GM18507 (cell line): ENCODE results near the gene C5orf63.
"Not testable (repeated sequence)": the region's sequence is repeated elsewhere in the genome, so short reads cannot be mapped to it uniquely, and the experiment has no call there.

ENCODE experiments used
- DNase-seq: peaks from one replicate; pipeline ENCODE4 v3.0.0; 2011; ENCODE audit warnings: low read depth; ENCODE audit not compliant: insufficient read length; ENCODE audit errors: extremely low spot score
- FAIRE-seq: peaks from 2 replicates; lab custom pipeline; 2011; peaks lifted over from hg19 to GRCh38; lab: Jason Lieb, UNC

Gene C5orf63

GRCh38 chr5:127072861-127073846 lies at the start of gene C5orf63:
Gene C5orf63 (minus strand): TSS chr5:127073502. CDS start chr5:127058995, 14,507 bp downstream.
- FAIRE-seq (peak; percentile 81), DNase-seq (peak; percentile 85)

GRCh38 chr5:127112347-127112864 lies 39.1 kb upstream of the C5orf63 start:
- DNase-seq (no peak), FAIRE-seq (no peak)

GRCh38 chr5:127111112-127111511 lies 37.8 kb upstream of the C5orf63 start:
- DNase-seq (no peak), FAIRE-seq (no peak)

GRCh38 chr5:127108624-127109260 lies 35.4 kb upstream of the C5orf63 start:
- DNase-seq, FAIRE-seq: not testable (repeated sequence)

- FAIRE-seq (no peak), DNase-seq (no peak)
Observed at GRCh38 chr5:127101935-127102334, 28.6 kb upstream of the C5orf63 start.

GRCh38 chr5:127101533-127101932 lies 28.2 kb upstream of the C5orf63 start:
- FAIRE-seq (no peak), DNase-seq (no peak)

- no peak for FAIRE-seq
- no peak for DNase-seq
Observed at GRCh38 chr5:127098241-127098640, 24.9 kb upstream of the C5orf63 start.

GRCh38 chr5:127097278-127097677 lies 24.0 kb upstream of the C5orf63 start:
- FAIRE-seq (no peak), DNase-seq (no peak)

- no peak for FAIRE-seq
- DNase-seq = no peak
Observed at GRCh38 chr5:127096328-127096993, 23.2 kb upstream of the C5orf63 start.

GRCh38 chr5:127094161-127094814 lies 21.0 kb upstream of the C5orf63 start:
- DNase-seq (no peak), FAIRE-seq (no peak)

GRCh38 chr5:127092690-127093089 lies 19.4 kb upstream of the C5orf63 start:
- FAIRE-seq (no peak), DNase-seq (no peak)

- no peak for FAIRE-seq
- DNase-seq = no peak
Observed at GRCh38 chr5:127089191-127089590, 15.9 kb upstream of the C5orf63 start.

- FAIRE-seq (no peak), DNase-seq (no peak)
Observed at GRCh38 chr5:127088251-127088650, 14.9 kb upstream of the C5orf63 start.

- FAIRE-seq (no peak), DNase-seq (no peak)
Observed at GRCh38 chr5:127086589-127086988, 13.3 kb upstream of the C5orf63 start.

GRCh38 chr5:127085796-127086195 lies 12.5 kb upstream of the C5orf63 start:
- DNase-seq = no peak

GRCh38 chr5:127085371-127085770 lies 12.1 kb upstream of the C5orf63 start:
- DNase-seq (no peak), FAIRE-seq (no peak)

More at GRCh38 chr5:127085796-127086195, 12.5 kb upstream of the C5orf63 start:
- FAIRE-seq = no peak

- no peak for FAIRE-seq
Observed at GRCh38 chr5:127084656-127085055, 11.4 kb upstream of the C5orf63 start.

GRCh38 chr5:127083711-127084110 lies 10.4 kb upstream of the C5orf63 start:
- FAIRE-seq = no peak
- no peak for DNase-seq

More at GRCh38 chr5:127084656-127085055, 11.4 kb upstream of the C5orf63 start:
- no peak for DNase-seq

GRCh38 chr5:127079994-127080491 lies 6.7 kb upstream of the C5orf63 start:
- FAIRE-seq (no peak), DNase-seq (no peak)
